Glutamatergic neuron (in vitro differentiated cells): ENCODE results near the gene WDR88. TPM values are rescaled to one million over a fixed set of nuclear protein-coding genes. Genes with fewer than 3 reads are reported as not detected.
A peak's percentile ranks its signal among the peaks of the same experiment; 100 is the strongest.

Source experiments
- DNase-seq: peaks from one replicate; pipeline ENCODE4 v3.0.0; 2022
- H3K27ac Mint-ChIP-seq: one replicate; pipeline ENCODE4 v1.8.0; 2020; ENCODE audit warnings: mild to moderate bottlenecking, mixed read lengths, inconsistent platforms; ENCODE audit not compliant: unreplicated experiment
- H3K27me3 Mint-ChIP-seq: one replicate; pipeline ENCODE4 v1.8.0; 2020; ENCODE audit warnings: mild to moderate bottlenecking, moderate library complexity, mixed read lengths, inconsistent platforms; ENCODE audit not compliant: unreplicated experiment
- H3K36me3 Mint-ChIP-seq: one replicate; pipeline ENCODE4 v1.8.0; 2020; ENCODE audit warnings: mild to moderate bottlenecking, mixed read lengths, inconsistent platforms; ENCODE audit not compliant: unreplicated experiment
- H3K4me1 Mint-ChIP-seq: one replicate; pipeline ENCODE4 v1.8.0; 2020; ENCODE audit warnings: mild to moderate bottlenecking, low read depth, mixed read lengths, inconsistent platforms; ENCODE audit not compliant: unreplicated experiment
- H3K4me3 Mint-ChIP-seq: one replicate; pipeline ENCODE4 v1.8.0; 2020; ENCODE audit warnings: mild to moderate bottlenecking, mixed read lengths, inconsistent platforms; ENCODE audit not compliant: unreplicated experiment
- H3K9me3 Mint-ChIP-seq: one replicate; pipeline ENCODE4 v1.8.0; 2020; ENCODE audit warnings: mild to moderate bottlenecking, moderate library complexity, mixed read lengths, inconsistent platforms; ENCODE audit not compliant: unreplicated experiment
- CTCF ChIP-seq: fragments of 200-600 bp; sonication (generic); IDR thresholded peaks from one replicate; pipeline ENCODE4 v1.5.0; 2021; ENCODE audit not compliant: partially characterized antibody, unreplicated experiment
- total RNA-seq: library from RNA; stranded (reverse); fragmentation: NEBNext Ultra II Directional; extraction: Animal tissue kit (Norgen Biotek cat#: 25700); gene quantifications from one replicate; pipeline ENCODE4 v1.2.1, GENCODE V29; 2021; ENCODE audit not compliant: unreplicated experiment

Gene WDR88
- total RNA-seq, 1 donor from 2014 or later: not detected

GRCh38 chr19:33201886-33202545, 70.1 kb downstream of the WDR88 start:
- H3K36me3 Mint-ChIP-seq: peaks cover 6% of the 10 kb centered on the region
- H3K27me3 Mint-ChIP-seq: peaks cover 2% of the 10 kb centered on the region
- no peak overlapping the region for H3K27ac Mint-ChIP-seq
- no peak overlapping the region for H3K4me3 Mint-ChIP-seq
- peaks cover 3% of the 10 kb centered on the region for H3K9me3 Mint-ChIP-seq
- no peak for DNase-seq
- H3K4me1 Mint-ChIP-seq: no peaks in the 10 kb centered on the region
- no peak for TF ChIP-seq CTCF

- Mint-ChIP-seq H3K4me3 (no peak overlapping the region), H3K4me1 (no peaks in the 10 kb centered on the region), H3K36me3 (peaks cover 6% of the 10 kb centered on the region), H3K27ac (peak overlapping the region; percentile 41), H3K27me3 (peaks cover 2% of the 10 kb centered on the region), H3K9me3 (peaks cover 2% of the 10 kb centered on the region)
- TF ChIP-seq CTCF: no peak
- DNase-seq: no peak
These were observed 70.9 kb downstream of the WDR88 start for GRCh38 chr19:33202546-33203507.

GRCh38 chr19:33203529-33203928, 71.6 kb downstream of the WDR88 start:
- no peak overlapping the region for H3K27ac Mint-ChIP-seq
- peaks cover 5% of the 10 kb centered on the region for H3K27me3 Mint-ChIP-seq
- no peak for DNase-seq
- no peaks in the 10 kb centered on the region for H3K4me1 Mint-ChIP-seq
- no peak for TF ChIP-seq CTCF
- no peak overlapping the region for H3K4me3 Mint-ChIP-seq
- H3K36me3 Mint-ChIP-seq: peaks cover 6% of the 10 kb centered on the region
- peaks cover 2% of the 10 kb centered on the region for H3K9me3 Mint-ChIP-seq

GRCh38 chr19:33204136-33204973, 72.4 kb downstream of the WDR88 start:
- no peak for DNase-seq

More at GRCh38 chr19:33204136-33204973, 72.4 kb downstream of the WDR88 start:
- Mint-ChIP-seq H3K4me1 (no peaks in the 10 kb centered on the region), H3K36me3 (peaks cover 6% of the 10 kb centered on the region), H3K27ac (no peak overlapping the region), H3K4me3 (no peak overlapping the region), H3K9me3 (peaks cover 2% of the 10 kb centered on the region), H3K27me3 (peaks cover 5% of the 10 kb centered on the region)
- no peak for TF ChIP-seq CTCF
